IgD-negative memory B cell (primary cell): ENCODE measurements around the gene TGFBI. TPM values are rescaled to one million over a fixed set of nuclear protein-coding genes. Genes with fewer than 3 reads are reported as not detected.

Source experiments
- H3K27ac Mint-ChIP-seq, 3 donors: one replicate each; pipeline ENCODE4 v1.8.0; 2020 to 2022; ENCODE audit warnings: mild to moderate bottlenecking in 3 of 3, mixed read lengths in 3 of 3, moderate library complexity in 1 of 3
- H3K27me3 Mint-ChIP-seq: one replicate; pipeline ENCODE4 v1.8.0; 2021; ENCODE audit warnings: mixed read lengths
- H3K36me3 Mint-ChIP-seq: one replicate; pipeline ENCODE4 v1.8.0; 2020; ENCODE audit warnings: mild to moderate bottlenecking, mixed read lengths
- H3K4me1 Mint-ChIP-seq, 3 donors: one replicate each; pipeline ENCODE4 v1.8.0; 2020 to 2022; ENCODE audit warnings: mixed read lengths in 3 of 3, mild to moderate bottlenecking in 1 of 3
- H3K4me3 Mint-ChIP-seq, 4 donors: one replicate each; pipeline ENCODE4 v1.8.0; 2020 to 2022; ENCODE audit warnings: mild to moderate bottlenecking in 4 of 4, mixed read lengths in 4 of 4, moderate library complexity in 3 of 4
- H3K9me3 Mint-ChIP-seq, 3 donors: one replicate each; pipeline ENCODE4 v1.8.0; 2020 to 2021; ENCODE audit warnings: mixed read lengths in 3 of 3, mild to moderate bottlenecking in 1 of 3
- polyA plus RNA-seq: library from polyadenylated mRNA; unstranded; fragments of 300-500 nt; fragmentation: Illumina TruSeq; gene quantifications from one replicate; pipeline ENCODE4 v1.2.3, GENCODE V29; 2021

Gene TGFBI
- polyA plus RNA-seq, 1 donor from 2014 or later, result 7.1 TPM

GRCh38 chr5:135996611-135997010 is 32.2 kb upstream of the TGFBI start:
- H3K4me1 Mint-ChIP-seq, result peaks cover 0 to 2% (median 0%) of the 10 kb centered on the region in 3 donors
- no peak overlapping the region for H3K4me3 Mint-ChIP-seq
- peaks cover 12% of the 10 kb centered on the region for H3K27me3 Mint-ChIP-seq
- no peaks in the 10 kb centered on the region for H3K36me3 Mint-ChIP-seq
- no peak overlapping the region for H3K27ac Mint-ChIP-seq
- H3K9me3 Mint-ChIP-seq, result peaks cover 0 to 5% (median 0%) of the 10 kb centered on the region in 3 donors

DNA sequence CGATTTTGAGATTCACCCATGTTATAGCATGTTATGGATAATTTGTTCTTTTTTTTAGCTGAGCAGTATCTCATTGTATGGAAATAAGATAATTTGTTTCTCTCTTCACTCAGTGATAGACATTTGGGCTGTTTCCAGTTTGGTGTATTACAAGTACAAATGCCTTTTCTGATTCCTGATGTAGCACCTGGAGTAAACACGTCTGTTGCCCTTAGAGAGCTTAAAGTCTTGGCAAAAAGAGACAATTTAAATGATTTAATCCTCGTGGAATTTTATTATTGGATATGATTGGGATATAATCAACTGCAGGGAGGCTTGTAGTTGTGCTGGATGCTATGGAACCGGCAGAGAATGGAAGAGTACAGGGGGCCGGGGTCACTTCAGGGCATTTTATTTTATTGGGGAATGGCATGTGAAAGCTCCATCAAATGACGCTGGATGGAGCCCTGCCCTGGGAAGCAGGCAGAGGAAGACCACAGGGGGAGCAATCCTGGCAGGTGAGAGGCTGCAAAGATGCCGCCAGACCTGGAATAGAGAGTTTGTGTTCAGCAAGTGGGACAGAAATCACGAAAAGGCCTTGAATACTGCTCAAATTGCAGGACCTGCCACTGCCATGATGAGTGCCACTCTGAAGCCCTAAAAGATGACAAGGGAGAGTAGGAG is 31.0 kb upstream of the TGFBI start:
- peaks cover 12% of the 10 kb centered on the region for H3K27me3 Mint-ChIP-seq
- no peaks in the 10 kb centered on the region for H3K36me3 Mint-ChIP-seq
- peaks cover 0 to 2% (median 0%) of the 10 kb centered on the region in 3 donors for H3K4me1 Mint-ChIP-seq
- H3K9me3 Mint-ChIP-seq, result peaks cover 0 to 5% (median 0%) of the 10 kb centered on the region in 3 donors
- H3K27ac Mint-ChIP-seq, result no peak overlapping the region
- H3K4me3 Mint-ChIP-seq, result no peak overlapping the region

DNA sequence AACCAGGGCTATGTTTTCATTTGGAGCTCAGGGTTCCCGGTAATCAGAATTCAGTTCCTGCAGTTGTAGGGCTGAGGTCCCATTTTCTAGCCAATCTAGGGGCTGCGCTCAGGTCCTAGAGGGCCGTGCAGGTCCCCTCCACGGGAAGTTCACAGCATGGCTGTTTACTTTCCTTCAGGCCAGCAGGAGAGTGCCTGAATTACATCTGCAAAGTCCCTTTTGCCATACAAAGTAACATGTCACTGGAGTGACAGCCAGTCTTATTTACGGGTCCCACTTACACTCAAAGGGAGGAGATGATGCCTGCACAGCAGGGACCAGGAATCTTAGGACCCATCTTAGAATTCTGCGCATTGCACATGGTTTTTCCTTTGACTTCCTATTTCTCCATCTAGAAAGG is 29.9 kb upstream of the TGFBI start:
- Mint-ChIP-seq H3K27ac (no peak overlapping the region), H3K27me3 (peaks cover 9% of the 10 kb centered on the region), H3K9me3 (peaks cover 0 to 5% (median 0%) of the 10 kb centered on the region in 3 donors), H3K4me3 (no peak overlapping the region), H3K4me1 (peaks cover 0 to 2% (median 0%) of the 10 kb centered on the region in 3 donors), H3K36me3 (peaks cover 2% of the 10 kb centered on the region)

DNA sequence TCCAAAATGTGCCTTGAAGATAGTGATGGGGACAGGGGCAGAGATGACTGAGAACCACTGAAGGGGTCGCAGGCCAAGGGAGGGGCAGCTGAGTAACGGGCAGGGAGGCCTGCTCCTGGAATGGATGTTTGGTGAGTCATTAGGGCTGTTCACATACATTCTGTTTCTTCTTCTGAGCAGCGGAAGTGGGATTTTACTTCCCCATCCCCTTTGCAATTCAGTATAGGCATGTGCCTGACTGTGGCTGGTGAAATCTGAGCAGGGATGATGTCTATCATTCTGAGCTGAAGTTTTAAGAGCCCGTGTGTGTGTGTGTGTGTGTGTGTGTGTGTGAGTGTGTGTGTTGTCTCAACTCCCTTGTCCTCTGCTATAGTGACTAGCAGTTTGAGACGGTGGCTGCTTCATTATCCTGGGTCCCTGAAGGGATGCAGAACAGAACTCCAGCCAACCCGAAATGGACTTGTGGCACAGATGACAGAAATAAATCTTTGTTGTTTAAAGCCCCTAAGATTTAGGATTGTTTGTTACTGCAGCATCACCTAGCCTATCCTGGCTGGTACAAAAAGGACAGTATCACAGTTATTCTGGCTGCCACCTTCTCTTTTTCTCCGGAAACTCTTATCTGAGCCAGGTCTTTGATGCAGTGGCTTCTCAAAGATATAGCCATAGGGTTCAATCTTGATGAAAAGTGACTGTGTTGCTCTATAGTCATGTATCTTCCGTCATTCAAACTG is 29.2 kb upstream of the TGFBI start:
- H3K27ac Mint-ChIP-seq, result peak overlapping the region in 1 of 3 donors; percentile 46
- peaks cover 0 to 5% (median 0%) of the 10 kb centered on the region in 3 donors for H3K9me3 Mint-ChIP-seq
- no peak overlapping the region for H3K4me3 Mint-ChIP-seq
- peaks cover 2% of the 10 kb centered on the region for H3K36me3 Mint-ChIP-seq
- H3K27me3 Mint-ChIP-seq, result peaks cover 9% of the 10 kb centered on the region
- H3K4me1 Mint-ChIP-seq, result peaks cover 0 to 2% (median 0%) of the 10 kb centered on the region in 3 donors

DNA sequence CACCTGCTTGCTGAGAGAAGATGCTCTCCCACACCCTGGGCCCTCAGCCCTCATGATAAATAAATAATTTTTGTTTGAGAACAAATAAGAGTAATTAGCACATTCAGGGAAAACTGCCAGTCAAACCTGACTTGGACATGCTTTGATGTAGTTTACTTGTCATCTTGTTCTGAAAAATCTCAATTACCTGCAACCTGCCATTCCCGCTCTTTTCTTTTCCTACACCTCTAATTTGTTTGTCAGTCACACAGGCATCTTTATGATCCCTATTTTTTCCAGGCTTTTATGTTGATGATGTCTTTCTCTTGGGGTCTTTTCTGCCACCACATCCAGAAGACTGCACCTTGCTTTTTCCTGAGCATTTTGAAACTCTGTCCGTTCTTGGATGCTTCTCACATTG is 28.6 kb upstream of the TGFBI start:
- Mint-ChIP-seq H3K27ac (no peak overlapping the region), H3K4me1 (no peaks in the 10 kb centered on the region), H3K9me3 (peaks cover 0 to 2% (median 0%) of the 10 kb centered on the region in 3 donors), H3K27me3 (peaks cover 9% of the 10 kb centered on the region), H3K4me3 (no peak overlapping the region), H3K36me3 (peaks cover 2% of the 10 kb centered on the region)

DNA sequence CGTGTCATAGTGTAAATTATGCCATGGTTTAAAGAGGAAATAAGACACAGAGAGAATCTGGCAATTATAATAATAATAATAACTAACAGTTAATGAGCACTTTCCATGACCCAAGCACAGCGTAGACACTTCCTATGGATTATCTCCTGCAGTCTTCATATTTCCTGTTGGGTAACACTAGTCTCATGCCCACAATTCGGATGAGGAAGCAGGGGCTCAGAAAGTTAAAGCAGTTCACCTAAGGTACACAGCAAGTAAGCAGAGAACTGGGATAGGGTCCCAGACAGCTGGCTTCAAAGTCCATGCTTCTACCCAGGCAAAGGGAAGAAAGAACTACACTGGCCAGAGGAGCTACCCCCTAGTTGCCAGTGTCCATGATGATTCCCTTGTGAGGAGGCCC is 27.9 kb upstream of the TGFBI start:
- Mint-ChIP-seq H3K27ac (no peak overlapping the region), H3K36me3 (peaks cover 2% of the 10 kb centered on the region), H3K9me3 (peaks cover 0 to 2% (median 0%) of the 10 kb centered on the region in 3 donors), H3K4me1 (no peaks in the 10 kb centered on the region), H3K27me3 (peaks cover 9% of the 10 kb centered on the region), H3K4me3 (no peak overlapping the region)

GRCh38 chr5:136001466-136001981 is 27.3 kb upstream of the TGFBI start:
- H3K36me3 Mint-ChIP-seq, result peaks cover 2% of the 10 kb centered on the region
- no peaks in the 10 kb centered on the region for H3K4me1 Mint-ChIP-seq
- H3K9me3 Mint-ChIP-seq, result no peaks in the 10 kb centered on the region
- H3K4me3 Mint-ChIP-seq, result no peak overlapping the region
- H3K27ac Mint-ChIP-seq, result no peak overlapping the region
- H3K27me3 Mint-ChIP-seq, result peaks cover 9% of the 10 kb centered on the region

DNA sequence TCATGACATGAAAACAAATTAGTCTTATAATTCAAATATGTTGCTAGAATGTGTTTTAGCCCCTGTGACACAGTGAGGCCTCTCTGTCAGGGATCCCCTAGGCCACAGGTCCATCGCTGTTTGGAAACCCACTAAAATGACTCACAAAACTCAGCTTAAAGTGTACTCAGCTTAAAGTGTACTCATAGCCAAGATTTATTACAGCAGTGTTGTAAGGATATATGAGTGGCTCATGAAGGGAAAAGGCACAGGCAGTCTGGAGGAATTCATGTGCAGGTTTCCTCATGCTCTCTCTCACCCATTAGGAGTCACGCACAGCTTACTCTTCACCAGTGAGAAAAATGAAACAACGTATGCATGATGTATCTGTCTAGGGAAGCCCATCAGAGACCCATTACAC is 24.4 kb upstream of the TGFBI start:
- no peak overlapping the region for H3K27ac Mint-ChIP-seq
- H3K36me3 Mint-ChIP-seq, result peaks cover 2% of the 10 kb centered on the region
- no peaks in the 10 kb centered on the region for H3K4me1 Mint-ChIP-seq
- H3K9me3 Mint-ChIP-seq, result no peaks in the 10 kb centered on the region
- peaks cover 5% of the 10 kb centered on the region for H3K27me3 Mint-ChIP-seq
- no peak overlapping the region for H3K4me3 Mint-ChIP-seq

DNA sequence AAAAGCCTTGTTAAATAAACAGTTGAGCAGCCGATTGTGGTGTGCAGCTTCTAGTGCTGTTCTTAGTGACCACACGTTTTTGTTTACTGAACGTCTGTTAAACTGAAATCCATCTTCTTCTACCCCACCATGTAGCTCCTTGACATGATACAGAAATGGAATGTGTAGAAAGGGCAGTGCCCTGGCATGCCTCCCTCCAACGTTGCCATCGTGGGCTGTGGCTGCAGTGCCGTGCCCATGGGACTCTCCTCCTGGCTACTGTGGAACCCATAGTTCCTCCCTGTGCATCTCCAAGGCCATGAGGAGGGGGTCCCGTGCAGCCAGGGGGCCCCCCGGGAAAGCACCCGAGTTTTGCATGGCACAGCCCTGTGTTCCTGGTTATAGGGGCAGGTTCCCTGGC is 23.3 kb upstream of the TGFBI start:
- Mint-ChIP-seq H3K4me3 (no peak overlapping the region), H3K9me3 (no peaks in the 10 kb centered on the region), H3K4me1 (no peaks in the 10 kb centered on the region), H3K36me3 (peaks cover 2% of the 10 kb centered on the region), H3K27ac (no peak overlapping the region), H3K27me3 (peaks cover 3% of the 10 kb centered on the region)

DNA sequence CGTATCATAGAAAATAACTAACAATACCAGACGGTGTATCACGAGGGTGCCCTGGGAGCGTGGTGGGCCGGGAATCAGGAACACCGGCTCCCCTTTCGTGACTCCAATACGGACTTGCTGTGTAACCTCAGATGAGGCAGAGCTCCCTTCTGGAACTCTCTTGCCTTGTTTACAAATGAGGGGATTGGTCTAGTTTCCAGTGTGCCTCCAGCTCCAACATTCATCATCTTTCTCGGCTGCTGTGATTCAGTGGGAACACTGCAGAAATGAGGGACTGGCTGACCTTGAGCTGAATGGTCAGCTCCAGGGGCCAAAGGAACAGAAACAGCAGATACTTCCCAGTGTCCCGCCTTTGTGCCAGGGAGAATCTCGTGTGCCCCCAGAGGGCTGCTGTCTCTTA is 22.6 kb upstream of the TGFBI start:
- H3K27ac Mint-ChIP-seq, result no peak overlapping the region
- peaks cover 2% of the 10 kb centered on the region for H3K36me3 Mint-ChIP-seq
- no peaks in the 10 kb centered on the region for H3K9me3 Mint-ChIP-seq
- H3K4me3 Mint-ChIP-seq, result no peak overlapping the region
- peaks cover 4% of the 10 kb centered on the region for H3K27me3 Mint-ChIP-seq
- no peaks in the 10 kb centered on the region for H3K4me1 Mint-ChIP-seq

DNA sequence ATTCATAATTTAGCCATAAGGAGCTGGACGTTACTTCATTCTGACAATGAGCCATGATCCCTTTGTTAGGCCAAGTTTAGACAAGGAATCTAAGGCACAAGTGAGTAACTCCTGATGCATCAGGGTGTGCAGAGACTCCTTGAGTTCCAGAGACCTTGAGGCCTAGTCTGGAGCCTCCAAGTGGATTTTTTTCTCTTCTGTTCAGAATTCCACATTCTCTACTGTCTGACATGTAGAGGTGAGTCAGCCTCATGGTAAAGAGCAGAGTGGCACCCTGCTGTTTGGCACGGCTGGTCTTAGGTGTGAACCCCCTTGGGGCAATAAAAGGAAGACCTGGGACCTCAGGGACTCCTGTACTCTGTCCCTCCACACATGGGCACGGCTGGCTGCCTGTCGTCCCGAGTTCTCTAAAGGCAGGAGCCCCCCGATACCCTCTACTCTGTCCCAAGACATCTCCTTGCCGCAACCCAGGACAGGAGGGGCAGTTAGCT is 22.0 kb upstream of the TGFBI start:
- H3K4me1 Mint-ChIP-seq, result no peaks in the 10 kb centered on the region

GRCh38 chr5:136007271-136007670 is 21.5 kb upstream of the TGFBI start:
- H3K4me1 Mint-ChIP-seq, result no peaks in the 10 kb centered on the region
- H3K27me3 Mint-ChIP-seq, result peaks cover 10% of the 10 kb centered on the region
- H3K36me3 Mint-ChIP-seq, result peaks cover 2% of the 10 kb centered on the region
- H3K27ac Mint-ChIP-seq, result no peak overlapping the region
- no peaks in the 10 kb centered on the region for H3K9me3 Mint-ChIP-seq
- H3K4me3 Mint-ChIP-seq, result no peak overlapping the region

More for the DNA sequence above, 22.0 kb upstream of the TGFBI start:
- Mint-ChIP-seq H3K36me3 (peaks cover 2% of the 10 kb centered on the region), H3K4me3 (no peak overlapping the region), H3K9me3 (no peaks in the 10 kb centered on the region), H3K27ac (no peak overlapping the region), H3K27me3 (peaks cover 6% of the 10 kb centered on the region)

DNA sequence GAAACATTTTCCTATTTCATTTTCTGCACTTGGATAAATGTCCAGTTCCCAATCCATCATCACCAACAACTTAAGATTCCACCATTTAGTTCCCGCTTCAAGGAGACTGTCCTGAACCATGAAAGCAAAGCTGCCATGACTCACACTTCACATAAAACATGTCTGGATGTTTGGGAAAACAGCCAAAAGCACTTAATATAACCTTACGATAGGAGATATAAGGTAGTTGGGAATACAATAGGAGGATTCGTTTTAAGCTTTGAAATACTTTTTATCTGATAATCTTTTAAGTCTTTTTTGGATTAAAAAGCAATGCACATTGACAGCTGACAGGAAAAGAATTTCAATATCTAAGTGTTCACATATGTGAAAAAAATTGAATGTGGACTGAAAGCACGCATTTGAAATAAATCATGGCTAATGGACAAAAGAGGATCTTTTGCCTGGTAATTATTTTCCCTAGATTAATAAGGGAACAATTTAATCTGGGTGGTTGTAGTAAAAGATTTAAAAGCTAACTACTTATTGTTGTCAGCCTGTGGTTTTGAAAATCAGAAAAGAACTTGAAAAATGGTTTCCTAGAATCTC is 17.3 kb upstream of the TGFBI start:
- Mint-ChIP-seq H3K9me3 (no peaks in the 10 kb centered on the region), H3K36me3 (no peaks in the 10 kb centered on the region), H3K27ac (no peak overlapping the region), H3K4me1 (no peaks in the 10 kb centered on the region), H3K4me3 (no peak overlapping the region), H3K27me3 (peaks cover 23% of the 10 kb centered on the region)

- Mint-ChIP-seq H3K9me3 (no peaks in the 10 kb centered on the region), H3K4me1 (no peaks in the 10 kb centered on the region), H3K36me3 (no peaks in the 10 kb centered on the region), H3K4me3 (no peak overlapping the region), H3K27me3 (peaks cover 24% of the 10 kb centered on the region), H3K27ac (no peak overlapping the region)
These were observed 16.6 kb upstream of the TGFBI start for GRCh38 chr5:136012041-136012804.

DNA sequence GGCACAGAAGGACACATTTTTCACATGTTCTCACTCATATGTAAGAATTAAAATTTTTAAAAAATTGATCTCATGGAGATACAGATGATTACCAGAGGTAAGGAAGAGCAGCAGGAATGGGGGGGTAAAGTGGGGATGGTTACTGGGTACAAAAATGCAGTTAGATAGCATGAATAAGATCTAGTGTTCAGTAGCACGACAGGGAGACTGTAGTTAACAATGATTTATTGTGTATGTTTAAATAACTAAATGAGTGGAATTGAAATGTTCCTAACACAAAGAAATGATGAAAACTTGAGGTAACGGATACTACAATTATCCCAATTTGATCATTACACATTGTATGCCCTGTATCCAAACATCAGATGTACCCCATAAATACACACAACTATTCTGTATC is 15.2 kb upstream of the TGFBI start:
- Mint-ChIP-seq H3K9me3 (no peaks in the 10 kb centered on the region), H3K27ac (no peak overlapping the region), H3K27me3 (peaks cover 27% of the 10 kb centered on the region), H3K4me1 (no peaks in the 10 kb centered on the region), H3K36me3 (no peaks in the 10 kb centered on the region), H3K4me3 (no peak overlapping the region)
